Fibroblast of upper back skin (primary cell): Measurements from ENCODE around the gene OXSM.

Experiments
- DNase-seq: peaks from one replicate; pipeline ENCODE4 v3.0.0-alpha.2; 2013

Gene OXSM

DNA sequence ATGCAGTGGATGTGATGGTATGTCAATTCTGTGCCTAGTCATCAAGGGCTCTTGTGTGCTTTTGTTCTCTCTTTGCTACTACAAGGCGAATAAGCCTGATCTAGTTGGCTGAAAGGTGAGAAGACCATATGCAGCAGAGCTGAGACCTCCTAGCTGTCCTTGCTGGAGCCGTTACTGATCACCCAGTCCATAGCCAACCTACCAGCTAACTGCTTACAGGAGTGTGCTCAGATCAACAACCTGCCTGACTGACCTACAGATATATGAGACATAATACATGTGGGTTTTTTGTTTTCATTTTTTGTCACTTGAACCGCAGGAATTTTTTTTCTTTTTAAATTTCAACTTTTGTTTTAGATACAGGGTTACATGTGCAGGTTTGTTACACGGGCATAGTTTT, 22.8 kb downstream of the OXSM start:
- no peak for DNase-seq

- no peak for DNase-seq
These were observed 27.2 kb downstream of the OXSM start for GRCh38 chr3:25817107-25817506.

DNA sequence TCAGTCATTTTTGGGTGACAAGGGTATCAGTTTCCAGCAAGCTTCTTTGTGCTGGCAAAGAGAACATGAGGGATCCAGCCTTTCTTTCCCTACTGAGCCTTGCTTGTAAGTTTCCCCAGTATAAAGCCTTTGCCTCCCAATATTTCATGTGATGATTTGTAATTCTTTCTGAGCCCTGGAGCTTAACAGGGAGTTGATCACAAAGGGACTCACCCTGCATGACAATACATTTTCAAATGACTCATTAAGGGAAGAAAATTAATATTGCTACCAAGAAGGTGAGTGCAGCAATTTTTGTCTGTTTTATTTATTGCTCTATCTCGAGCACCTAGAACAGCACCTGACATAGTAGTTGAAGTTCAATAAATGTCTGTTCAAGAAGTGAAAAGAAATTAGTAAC, 27.7 kb downstream of the OXSM start:
- DNase-seq: no peak

- DNase-seq: no peak
These were observed 28.4 kb downstream of the OXSM start for GRCh38 chr3:25818335-25818734.

DNA sequence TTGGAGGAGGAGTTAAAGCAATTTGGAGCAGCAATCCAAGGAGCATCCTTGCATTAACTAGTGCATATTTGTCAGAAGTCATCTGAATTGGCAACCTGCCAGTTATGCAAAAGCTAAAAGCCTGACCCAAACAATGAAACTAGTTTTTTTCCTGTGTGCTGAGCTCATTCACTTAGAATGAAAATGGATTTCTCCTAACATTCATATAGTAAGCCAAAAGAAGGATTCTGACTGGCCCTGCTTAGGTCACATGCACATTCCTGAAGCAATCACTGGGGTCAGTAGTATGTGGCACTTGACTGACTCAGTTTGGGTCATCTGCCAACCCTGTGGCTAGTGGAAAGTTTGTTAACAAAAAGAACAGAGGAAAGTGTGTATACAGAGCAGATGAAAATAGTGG, 30.5 kb downstream of the OXSM start:
- DNase-seq: peak; percentile 93

DNA sequence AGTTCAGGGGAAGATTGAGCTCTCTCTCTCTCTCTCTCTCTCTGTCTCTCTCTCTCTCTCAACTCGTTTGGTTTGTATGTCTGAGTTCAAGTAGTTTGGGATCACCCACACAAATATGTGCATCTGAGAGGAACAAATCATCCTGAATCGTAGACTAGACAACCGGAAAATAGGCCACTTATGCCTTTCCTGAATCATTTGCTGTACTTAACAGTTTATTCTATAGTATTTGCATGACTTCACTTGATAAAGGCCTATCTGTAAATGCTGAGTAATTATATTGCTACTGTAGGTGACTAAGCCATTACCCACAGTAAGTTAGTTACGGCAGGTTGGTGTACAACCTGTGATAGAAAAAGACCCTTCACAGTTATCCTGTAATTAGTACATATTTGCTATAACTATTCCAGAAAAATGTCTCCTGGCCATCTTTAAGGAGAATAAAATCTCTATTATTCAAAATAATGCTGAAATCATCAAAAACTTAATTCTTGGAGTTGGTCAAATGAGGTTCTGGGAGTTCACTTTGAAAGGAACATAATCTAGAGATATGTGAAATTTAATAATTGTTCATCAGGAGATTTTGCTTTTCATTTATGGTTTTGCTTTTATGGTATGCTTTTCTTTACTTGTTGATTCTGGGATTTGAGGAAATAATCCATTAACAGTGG, 31.1 kb downstream of the OXSM start:
- DNase-seq: no peak

DNA sequence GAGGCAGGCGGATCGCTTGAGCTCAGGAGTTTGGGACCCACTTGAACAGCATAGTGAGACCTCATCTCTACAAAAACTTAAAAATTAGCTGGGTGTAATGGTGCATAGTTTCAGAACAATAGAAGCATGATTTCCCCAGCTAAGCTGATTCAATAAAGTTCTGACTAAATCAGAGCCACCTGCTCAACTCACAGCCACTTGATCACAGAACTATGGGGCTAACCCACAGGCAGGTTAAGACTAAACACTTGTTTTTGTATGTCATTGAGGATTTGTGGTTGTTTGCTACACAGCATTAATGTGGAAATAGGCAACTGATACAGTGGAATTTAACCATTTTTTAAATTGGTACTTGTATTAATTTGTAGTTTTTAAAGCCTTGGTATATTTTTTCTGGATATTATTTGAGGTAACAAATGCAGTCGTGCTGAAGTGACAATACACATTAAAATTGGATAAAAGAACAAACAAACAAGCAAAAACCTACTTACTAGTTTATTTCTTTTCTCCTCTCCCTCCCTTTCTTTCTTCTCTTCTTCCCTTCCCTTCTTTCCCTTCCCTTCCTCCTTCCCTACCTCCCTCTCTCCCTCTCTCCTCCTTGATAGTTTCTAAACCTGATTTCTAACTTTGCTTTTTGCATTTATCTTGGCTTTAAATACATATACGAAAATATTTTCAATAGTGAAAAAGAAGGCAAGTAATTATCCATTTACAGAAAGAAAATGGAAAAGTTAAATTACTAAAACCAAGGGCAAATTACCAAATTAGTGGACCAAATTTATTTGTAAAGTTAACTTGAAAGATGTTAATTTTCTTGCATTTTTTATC, 32.1 kb downstream of the OXSM start:
- no peak for DNase-seq

GRCh38 chr3:25823314-25823713, 33.4 kb downstream of the OXSM start:
- DNase-seq: no peak

DNA sequence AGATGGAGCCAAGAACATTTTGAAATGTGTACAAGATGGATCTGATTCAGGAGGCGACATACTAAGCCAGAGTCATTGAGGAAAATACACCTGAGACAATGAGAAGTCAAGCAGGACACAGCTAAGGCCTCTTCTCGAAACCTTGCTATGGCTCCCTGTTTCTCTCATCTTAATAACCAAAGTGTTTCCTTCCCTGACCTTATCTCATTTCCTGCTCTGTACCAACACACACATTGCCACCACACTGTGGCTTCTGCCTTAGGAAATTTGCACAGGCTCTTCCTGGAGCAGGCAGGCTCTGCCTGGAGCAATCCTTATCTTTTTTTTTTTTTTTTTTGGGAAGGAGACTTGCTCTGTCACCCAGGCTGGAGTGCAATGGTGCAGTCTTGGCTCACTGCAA, 36.6 kb downstream of the OXSM start:
- DNase-seq: no peak

- no peak for DNase-seq
These were observed 40.7 kb downstream of the OXSM start for GRCh38 chr3:25830373-25831280.

GRCh38 chr3:25831578-25831977, 41.7 kb downstream of the OXSM start:
- DNase-seq: peak; percentile 27

GRCh38 chr3:25834346-25834745, 44.5 kb downstream of the OXSM start:
- no peak for DNase-seq

DNA sequence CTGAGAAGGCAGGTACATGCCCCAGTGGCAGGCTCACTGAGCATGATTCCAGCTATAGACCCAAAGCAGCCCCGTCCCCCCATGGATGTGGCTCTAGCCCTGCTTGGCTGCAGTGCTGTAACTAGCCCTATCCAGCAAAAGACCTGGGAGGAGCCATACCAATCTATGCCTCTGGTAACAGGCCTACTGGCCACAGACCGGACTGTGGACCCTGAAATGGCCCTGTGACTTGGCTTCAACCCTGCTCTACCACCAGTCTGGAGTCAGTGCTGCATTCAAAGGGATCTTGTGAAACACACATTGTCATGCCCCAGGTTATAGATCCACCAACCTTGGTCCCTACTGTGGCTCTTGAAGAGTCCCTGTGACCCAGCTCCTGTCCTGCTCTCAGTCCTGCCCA, 46.7 kb downstream of the OXSM start:
- no peak for DNase-seq

GRCh38 chr3:25837038-25837437, 47.1 kb downstream of the OXSM start:
- no peak for DNase-seq

GRCh38 chr3:25840099-25840498, 50.2 kb downstream of the OXSM start:
- DNase-seq: no peak

DNA sequence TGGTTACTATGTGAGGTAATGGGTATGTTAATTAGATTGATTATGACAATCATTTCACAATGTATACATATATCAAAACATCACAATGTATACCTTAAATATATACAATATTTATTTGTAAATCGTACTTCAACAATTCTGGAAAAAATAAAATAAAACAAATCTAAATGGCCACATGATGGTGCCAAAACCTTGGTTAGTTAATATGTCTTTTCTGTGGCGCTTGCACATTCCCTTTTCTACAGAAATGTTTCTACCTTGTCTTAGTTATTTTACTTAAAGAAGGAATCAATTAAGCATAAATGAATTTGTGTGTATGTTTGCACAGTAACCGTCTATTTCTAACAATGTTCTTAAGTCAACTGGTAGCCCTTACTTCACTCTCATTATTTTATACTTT, 53.4 kb downstream of the OXSM start:
- peak; percentile 16 for DNase-seq
